GM20000 (cell line): Measurements from ENCODE around the gene CFAP45.
A peak's percentile ranks its signal among the peaks of the same experiment; 100 is the strongest.

ENCODE experiments used
- DNase-seq: peaks from one replicate; pipeline ENCODE4 v3.0.0; 2012; ENCODE audit warnings: low spot score
- TF ChIP-seq, protein P1 (sequence below): IDR thresholded peaks from 2 replicates; pipeline ENCODE4 v1.5.1; 2012; ENCODE audit warnings: mild to moderate bottlenecking, control low read depth; ENCODE audit errors: extremely low read depth, missing control alignments

CFAP45 gene

DNA sequence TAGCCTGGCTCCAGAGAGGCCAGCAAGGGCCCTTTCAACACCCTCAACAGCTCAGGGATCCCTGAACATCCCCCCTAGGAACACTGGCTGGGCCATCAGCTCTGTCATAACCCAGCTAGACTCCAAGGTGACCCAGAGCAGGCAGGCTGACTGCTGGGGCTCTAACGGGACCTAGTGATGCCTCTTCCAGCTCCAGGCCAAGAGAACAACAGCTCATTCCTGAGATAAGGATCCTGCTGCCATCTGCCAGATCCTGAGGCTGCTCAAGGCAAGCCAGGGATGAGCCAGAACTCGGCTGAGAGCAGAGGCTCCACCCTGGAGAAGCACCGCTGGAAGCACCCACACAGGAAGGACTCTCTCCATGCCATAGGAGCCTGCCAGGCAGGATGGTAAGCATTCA, 39.5 kb downstream of the CFAP45 start:
- TF ChIP-seq, protein P1, sequence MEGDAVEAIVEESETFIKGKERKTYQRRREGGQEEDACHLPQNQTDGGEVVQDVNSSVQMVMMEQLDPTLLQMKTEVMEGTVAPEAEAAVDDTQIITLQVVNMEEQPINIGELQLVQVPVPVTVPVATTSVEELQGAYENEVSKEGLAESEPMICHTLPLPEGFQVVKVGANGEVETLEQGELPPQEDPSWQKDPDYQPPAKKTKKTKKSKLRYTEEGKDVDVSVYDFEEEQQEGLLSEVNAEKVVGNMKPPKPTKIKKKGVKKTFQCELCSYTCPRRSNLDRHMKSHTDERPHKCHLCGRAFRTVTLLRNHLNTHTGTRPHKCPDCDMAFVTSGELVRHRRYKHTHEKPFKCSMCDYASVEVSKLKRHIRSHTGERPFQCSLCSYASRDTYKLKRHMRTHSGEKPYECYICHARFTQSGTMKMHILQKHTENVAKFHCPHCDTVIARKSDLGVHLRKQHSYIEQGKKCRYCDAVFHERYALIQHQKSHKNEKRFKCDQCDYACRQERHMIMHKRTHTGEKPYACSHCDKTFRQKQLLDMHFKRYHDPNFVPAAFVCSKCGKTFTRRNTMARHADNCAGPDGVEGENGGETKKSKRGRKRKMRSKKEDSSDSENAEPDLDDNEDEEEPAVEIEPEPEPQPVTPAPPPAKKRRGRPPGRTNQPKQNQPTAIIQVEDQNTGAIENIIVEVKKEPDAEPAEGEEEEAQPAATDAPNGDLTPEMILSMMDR: no peak

DNA sequence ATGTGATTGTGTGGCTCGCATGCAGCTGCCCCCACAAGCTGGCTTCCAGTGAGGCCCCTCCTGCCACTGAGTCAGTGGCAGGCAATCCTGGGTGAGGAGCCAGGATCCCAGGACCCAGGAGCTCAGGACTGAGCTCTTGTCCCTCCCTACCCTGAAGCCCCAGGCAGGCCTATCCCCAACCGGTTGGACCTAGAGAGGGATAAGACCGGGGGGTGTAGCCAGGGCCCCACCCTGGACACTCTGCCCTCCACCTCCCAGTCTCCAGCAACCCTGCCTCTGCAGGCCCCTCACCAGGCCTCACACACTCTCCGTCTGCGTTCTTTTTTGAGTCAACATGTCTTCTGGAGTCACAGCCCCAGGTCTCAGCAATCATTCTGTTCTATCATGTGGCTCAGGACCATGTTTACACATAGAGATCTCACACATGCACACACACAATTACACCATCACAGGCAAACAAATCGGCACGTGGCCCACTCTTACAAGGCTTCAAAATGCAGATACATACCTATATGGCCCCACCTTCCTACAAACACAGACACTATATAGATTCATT, 40.1 kb downstream of the CFAP45 start:
- no peak for DNase-seq
- TF ChIP-seq, protein P1: no peak

More for the DNA sequence above, 39.5 kb downstream of the CFAP45 start:
- no peak for DNase-seq

DNA sequence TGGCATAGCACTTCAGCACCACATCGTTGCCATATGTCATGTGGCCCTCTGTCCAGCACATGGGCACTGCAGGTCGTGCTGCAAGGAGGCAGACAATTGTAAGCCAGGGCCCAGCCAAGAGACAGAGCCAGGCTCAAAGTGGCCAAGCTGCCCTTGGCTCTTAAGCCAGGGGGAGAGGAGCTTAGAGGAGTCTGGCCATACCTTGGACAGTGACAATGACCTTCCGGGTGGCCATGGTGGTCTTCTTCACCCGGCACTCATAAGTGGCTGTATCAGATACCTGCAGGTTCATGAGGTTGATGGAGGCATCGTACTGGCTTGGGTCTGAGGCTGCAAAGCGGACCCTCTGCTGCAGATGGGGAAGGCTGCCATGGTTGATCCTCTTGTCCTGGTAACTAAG, 42.1 kb downstream of the CFAP45 start:
- DNase-seq: no peak
- TF ChIP-seq, protein P1: no peak

DNA sequence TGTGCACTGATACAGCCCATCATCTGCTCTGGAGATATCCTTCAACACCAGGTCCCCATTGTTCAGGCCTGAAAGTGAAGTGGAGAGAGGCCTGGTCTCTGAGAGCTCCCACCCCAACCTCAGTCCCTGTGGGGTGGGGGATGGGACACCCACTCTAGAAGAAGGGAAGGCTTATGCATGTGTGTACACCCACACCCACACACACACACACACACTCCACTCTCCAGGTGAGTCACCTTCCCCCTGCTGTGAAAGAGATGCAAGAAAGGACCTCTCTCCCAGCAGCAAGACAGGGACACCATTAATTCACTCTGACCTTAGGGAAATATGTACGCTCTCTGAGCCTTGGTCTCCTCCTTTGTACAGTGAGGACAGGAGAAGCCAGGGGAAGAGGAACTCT, 43.4 kb downstream of the CFAP45 start:
- DNase-seq: no peak
- TF ChIP-seq, protein P1: no peak

DNA sequence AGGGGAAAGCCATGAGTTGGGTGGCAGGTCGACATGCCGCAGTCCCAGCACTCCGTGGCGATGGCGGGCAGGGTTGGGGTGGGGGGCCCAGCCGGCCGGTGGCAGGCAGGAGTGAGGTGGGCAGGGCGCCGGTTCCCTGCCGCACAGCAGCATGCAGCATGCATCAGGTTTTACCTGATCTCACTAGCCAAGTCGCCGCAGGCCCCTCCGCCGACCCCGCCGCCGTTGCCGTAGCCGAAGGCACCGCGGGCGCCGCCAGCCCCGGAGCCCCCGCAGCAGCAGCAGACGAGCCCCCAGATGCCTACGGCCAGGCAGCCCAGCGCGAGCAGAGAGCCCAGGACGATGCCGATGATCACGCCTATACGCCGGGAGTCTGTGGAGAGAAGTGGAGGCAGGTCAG, 44.3 kb downstream of the CFAP45 start:
- TF ChIP-seq, protein P1: no peak
- DNase-seq: no peak

DNA sequence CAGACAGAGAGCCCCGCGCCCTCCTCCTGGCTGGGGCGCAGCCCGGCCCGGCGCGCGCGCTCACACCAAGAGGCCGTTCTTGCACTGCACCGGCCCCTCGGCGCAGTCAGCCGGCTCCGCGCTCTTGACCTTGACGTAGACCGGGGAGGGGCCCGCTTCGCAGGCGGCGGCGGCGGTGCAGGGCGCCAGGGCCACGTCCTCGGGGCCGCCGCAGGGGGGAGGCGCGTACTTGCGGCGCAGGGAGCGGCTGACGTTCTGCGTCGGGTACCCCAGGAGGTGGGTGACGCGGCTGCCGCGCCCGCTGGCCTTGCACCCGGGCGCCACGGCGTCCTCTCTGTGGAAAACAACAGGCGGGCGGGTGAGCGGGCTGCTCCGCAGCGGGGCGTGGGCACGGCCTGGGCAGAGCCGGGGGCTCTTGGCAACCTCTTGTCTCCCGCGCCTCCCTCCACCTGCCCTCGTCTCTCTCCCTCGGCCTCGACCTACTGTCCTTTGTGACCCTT, 45.2 kb downstream of the CFAP45 start:
- TF ChIP-seq, protein P1: no peak
- DNase-seq: peak; percentile 77

DNA sequence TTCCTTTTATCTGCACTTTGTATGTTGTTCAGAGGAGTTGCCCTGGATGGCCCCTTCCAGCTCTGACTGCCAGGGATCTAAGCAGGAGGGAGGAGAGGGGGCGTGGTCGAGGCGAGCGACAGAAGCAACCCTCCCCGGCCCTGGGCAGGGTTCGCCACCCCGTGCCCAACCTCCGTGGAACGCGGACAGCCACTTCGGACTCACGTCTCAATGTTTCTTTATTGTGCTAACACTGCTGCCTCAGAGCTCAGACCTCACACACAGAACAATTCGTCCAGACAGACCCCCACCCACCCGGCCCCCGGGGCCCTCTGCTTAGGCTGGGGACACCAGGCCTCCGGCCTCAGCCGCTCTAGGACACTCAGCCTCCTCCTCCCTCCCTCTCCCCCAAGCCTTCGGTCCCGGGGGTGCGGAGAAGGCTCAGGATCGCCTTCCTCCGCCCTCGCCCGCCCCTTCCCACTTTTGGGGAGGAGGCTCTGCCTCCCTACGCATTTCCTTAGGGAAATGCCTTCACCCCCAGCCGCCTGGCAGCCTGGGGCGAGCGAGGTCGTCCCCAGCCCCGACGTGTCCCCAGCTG, 45.8 kb downstream of the CFAP45 start:
- no peak for DNase-seq

More for the DNA sequence above, 45.8 kb downstream of the CFAP45 start:
- TF ChIP-seq, protein P1: no peak
